ENCODE results near the gene CDS1. TPM values are rescaled to one million over a fixed set of nuclear protein-coding genes. Genes with fewer than 3 reads are reported as not detected.

Gene CDS1
- total RNA-seq, 4 donors from 2014 or later, result 0.59 to 8.8 (median 3.7) TPM; not detected in 1

DNA sequence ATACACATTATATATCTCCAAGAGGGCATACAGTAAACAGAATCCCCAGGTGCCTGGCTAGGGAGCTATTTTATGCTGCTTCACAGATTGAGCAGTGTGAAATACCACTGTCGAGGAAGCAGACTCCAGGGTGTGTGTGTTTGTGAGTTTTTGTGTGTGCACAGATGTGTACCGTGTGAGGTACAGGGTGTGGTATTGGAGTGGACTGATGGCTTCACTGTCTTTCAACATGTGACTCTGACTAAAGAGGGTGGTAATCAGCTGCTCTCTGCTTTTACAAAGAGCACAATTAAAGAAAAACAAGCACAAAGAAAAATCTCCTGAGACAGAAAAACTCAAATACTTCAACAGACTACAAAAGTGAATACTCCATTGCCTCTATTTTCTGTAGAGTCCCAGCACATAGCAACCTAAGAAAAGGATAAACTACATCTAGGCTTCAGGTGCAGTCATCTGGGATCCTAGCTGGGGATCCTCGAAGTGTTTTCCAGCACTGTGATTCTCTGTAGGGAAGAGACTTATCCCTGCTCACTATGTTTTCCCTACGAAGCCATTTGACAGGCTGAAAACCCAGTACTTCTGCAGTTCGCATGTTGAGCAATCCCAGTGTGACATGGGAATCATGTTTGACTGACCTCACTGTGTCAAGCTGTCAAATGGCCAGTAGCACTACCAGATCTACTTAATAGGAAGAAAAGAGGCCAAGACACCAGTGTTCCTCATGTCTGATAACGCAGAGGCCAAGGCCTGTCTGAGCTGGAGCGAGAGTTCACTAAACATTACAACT lies 100.3 kb downstream of the CDS1 start:
- H3K9me3 ChIP-seq, result no peaks in the 10 kb centered on the region
- DNase-seq, result no peak
- no peak overlapping the region for H3K4me3 ChIP-seq
- no peaks in the 10 kb centered on the region for H3K4me1 ChIP-seq
- TF ChIP-seq, protein P1, sequence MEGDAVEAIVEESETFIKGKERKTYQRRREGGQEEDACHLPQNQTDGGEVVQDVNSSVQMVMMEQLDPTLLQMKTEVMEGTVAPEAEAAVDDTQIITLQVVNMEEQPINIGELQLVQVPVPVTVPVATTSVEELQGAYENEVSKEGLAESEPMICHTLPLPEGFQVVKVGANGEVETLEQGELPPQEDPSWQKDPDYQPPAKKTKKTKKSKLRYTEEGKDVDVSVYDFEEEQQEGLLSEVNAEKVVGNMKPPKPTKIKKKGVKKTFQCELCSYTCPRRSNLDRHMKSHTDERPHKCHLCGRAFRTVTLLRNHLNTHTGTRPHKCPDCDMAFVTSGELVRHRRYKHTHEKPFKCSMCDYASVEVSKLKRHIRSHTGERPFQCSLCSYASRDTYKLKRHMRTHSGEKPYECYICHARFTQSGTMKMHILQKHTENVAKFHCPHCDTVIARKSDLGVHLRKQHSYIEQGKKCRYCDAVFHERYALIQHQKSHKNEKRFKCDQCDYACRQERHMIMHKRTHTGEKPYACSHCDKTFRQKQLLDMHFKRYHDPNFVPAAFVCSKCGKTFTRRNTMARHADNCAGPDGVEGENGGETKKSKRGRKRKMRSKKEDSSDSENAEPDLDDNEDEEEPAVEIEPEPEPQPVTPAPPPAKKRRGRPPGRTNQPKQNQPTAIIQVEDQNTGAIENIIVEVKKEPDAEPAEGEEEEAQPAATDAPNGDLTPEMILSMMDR (IDR thresholded peaks at IDR 0.05), result no peak
- TF ChIP-seq POLR2A (IDR thresholded peaks at IDR 0.05), result no peak
- intact Hi-C loops (cut with DNase I; ENCODE audit: low total_unique reads), result no loop called here
- H3K27me3 ChIP-seq, result no peaks in the 10 kb centered on the region
- H3K27ac ChIP-seq, result no peak overlapping the region
- H3K36me3 ChIP-seq, result no peaks in the 10 kb centered on the region

DNA sequence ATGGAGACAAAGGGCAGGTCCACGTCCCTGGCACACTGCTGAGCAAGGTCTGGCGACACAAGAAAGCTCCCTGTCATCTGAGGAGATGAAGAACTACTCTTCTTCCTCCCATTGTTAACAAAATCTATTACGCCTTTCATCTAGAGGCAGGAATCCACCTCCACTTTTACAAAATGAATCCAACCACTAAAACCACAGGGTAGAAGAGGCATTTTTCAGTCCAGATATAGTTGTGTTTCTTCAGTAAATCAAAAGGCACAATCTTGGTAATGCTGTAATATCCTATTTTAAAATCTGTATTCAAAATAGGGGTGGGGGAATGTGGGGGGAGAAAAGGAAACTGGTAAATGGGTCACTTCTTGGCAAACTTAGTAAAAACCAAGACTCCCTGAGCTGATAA lies 101.4 kb downstream of the CDS1 start:
- TF ChIP-seq, protein P1 (IDR thresholded peaks at IDR 0.05), result no peak
- no peak for TF ChIP-seq POLR2A (IDR thresholded peaks at IDR 0.05)
- intact Hi-C loops (cut with DNase I; ENCODE audit: low total_unique reads), result no loop called here

DNA sequence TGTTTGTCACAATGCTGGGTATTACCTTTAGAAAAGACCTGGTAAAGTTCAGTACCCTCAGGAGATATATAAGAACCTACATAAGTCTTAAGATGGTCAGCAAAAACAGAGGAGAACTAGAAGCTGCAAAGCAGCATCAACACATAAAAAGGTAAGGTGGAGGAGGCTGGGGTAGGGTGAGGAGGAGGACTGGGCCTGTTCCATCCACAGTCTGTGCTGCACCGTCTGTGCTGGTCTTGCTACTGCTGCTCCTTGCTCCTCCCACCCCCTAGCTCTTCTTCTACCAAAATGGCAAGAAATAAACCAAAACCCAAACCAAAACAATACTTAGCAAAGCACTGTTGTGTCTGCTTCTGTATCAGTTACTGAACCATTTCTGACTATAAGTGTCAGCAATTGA lies 102.2 kb downstream of the CDS1 start:
- H3K4me1 ChIP-seq, result no peaks in the 10 kb centered on the region
- TF ChIP-seq, protein P1 (IDR thresholded peaks at IDR 0.05), result no peak
- no peak for TF ChIP-seq POLR2A (IDR thresholded peaks at IDR 0.05)
- no peaks in the 10 kb centered on the region for H3K36me3 ChIP-seq
- no peaks in the 10 kb centered on the region for H3K9me3 ChIP-seq
- H3K4me3 ChIP-seq, result no peak overlapping the region
- H3K27ac ChIP-seq, result no peak overlapping the region
- H3K27me3 ChIP-seq, result no peaks in the 10 kb centered on the region
- DNase-seq, result no peak
- intact Hi-C loops (cut with DNase I; ENCODE audit: low total_unique reads), result no loop called here

More for the DNA sequence above, 101.4 kb downstream of the CDS1 start:
- DNase-seq, result no peak
- Histone ChIP-seq H3K4me3 (no peak overlapping the region), H3K36me3 (no peaks in the 10 kb centered on the region), H3K9me3 (no peaks in the 10 kb centered on the region), H3K27ac (no peak overlapping the region), H3K4me1 (no peaks in the 10 kb centered on the region), H3K27me3 (no peaks in the 10 kb centered on the region)

DNA sequence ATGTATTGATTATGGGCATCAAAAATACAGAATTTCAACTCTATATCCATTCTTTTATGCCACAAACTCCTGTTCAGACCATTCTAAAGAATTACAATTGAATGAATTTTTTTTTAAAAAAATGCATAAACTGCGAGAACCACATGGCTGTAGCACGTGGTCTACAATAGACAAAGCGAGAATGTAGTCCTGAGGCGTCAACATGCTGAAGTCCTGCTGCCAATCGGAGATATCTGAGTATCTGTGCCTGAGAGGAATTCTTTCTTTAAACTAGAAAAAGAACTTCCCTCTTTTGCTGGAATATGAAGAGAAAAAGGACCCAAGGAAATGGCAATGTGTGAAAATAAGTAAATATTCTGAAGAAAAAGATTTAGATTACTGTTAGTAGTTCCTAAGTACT lies 105.7 kb downstream of the CDS1 start:
- DNase-seq, result no peak
- TF ChIP-seq POLR2A (IDR thresholded peaks at IDR 0.05), result no peak
- TF ChIP-seq, protein P1 (IDR thresholded peaks at IDR 0.05), result no peak
- H3K27ac ChIP-seq, result no peak overlapping the region
- no peaks in the 10 kb centered on the region for H3K36me3 ChIP-seq
- H3K9me3 ChIP-seq, result no peaks in the 10 kb centered on the region
- H3K27me3 ChIP-seq, result no peaks in the 10 kb centered on the region
- no peaks in the 10 kb centered on the region for H3K4me1 ChIP-seq
- no peak overlapping the region for H3K4me3 ChIP-seq
- intact Hi-C loops (cut with DNase I; ENCODE audit: low total_unique reads), result no loop called here

DNA sequence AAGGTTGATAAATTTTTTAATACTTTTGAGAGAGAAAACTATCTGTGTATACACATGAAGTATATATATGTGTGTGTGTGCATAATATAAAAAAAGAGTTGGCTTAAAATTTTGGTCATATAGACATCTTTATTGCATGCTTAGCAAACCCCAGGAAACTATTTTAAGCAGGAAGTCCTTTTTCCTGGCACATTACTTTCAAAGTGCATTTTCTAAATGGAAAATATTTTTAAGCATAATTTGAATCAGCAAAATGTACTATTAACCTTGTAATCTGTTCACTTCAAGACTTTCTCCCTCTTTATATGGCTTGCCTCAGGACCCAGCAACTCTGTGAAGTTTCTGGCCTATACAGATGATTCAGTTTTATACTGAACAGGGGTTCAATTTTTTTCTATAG lies 106.3 kb downstream of the CDS1 start:
- Histone ChIP-seq H3K27ac (no peak overlapping the region), H3K9me3 (no peaks in the 10 kb centered on the region), H3K27me3 (no peaks in the 10 kb centered on the region), H3K4me1 (no peaks in the 10 kb centered on the region), H3K36me3 (no peaks in the 10 kb centered on the region), H3K4me3 (no peak overlapping the region)
- DNase-seq, result no peak
- TF ChIP-seq, protein P1 (IDR thresholded peaks at IDR 0.05), result no peak
- TF ChIP-seq POLR2A (IDR thresholded peaks at IDR 0.05), result no peak
- intact Hi-C loops (cut with DNase I; ENCODE audit: low total_unique reads), result no loop called here

Data from uterus (tissue), 4 donors.